HepG2 (cell line): Measurements from ENCODE around the gene SMTNL1. TPM values are rescaled to one million over a fixed set of nuclear protein-coding genes. Genes with fewer than 3 reads are reported as not detected.
A peak's percentile ranks its signal among the peaks of the same experiment; 100 is the strongest.

ENCODE experiments used
- DRAP1 ChIP-seq: IDR thresholded peaks from 2 replicates; pipeline ENCODE4 v1.6.1; 2016; ENCODE audit warnings: missing genetic modification reagents, missing compliant biosample characterization
- FOXA3 ChIP-seq: IDR thresholded peaks from 2 replicates; pipeline ENCODE4 v1.6.1; 2016; ENCODE audit warnings: missing genetic modification reagents, missing compliant biosample characterization
- POLR2AphosphoS2 ChIP-seq: IDR thresholded peaks from 2 replicates; pipeline ENCODE4 v1.6.1; 2011; ENCODE audit warnings: low read depth, low read length, improper control_type of control experiment
- TBL1XR1 ChIP-seq: fragments of 150-350 bp; IDR thresholded peaks from 2 replicates; pipeline ENCODE4 v1.6.1; 2014; ENCODE audit warnings: borderline replicate concordance, low read length; ENCODE audit not compliant: partially characterized antibody
- UBTF ChIP-seq: sonication (generic); formaldehyde crosslinking; IDR thresholded peaks from 2 replicates; pipeline ENCODE4 v1.4.0; 2020; ENCODE audit warnings: mild to moderate bottlenecking, missing genetic modification reagents
- ZFP41 ChIP-seq: sonication (generic); formaldehyde crosslinking; IDR thresholded peaks from 2 replicates; pipeline ENCODE4 v1.4.0; 2020; ENCODE audit warnings: mild to moderate bottlenecking, missing genetic modification reagents, borderline replicate concordance
- ZHX1 ChIP-seq: sonication (generic); formaldehyde crosslinking; IDR thresholded peaks from 2 replicates; pipeline ENCODE4 v1.8.1; 2022; ENCODE audit warnings: low read depth, mild to moderate bottlenecking, missing genetic modification reagents
- ZMYM2 ChIP-seq: sonication (generic); formaldehyde crosslinking; IDR thresholded peaks from 2 replicates; pipeline ENCODE4 v1.8.0; 2022; ENCODE audit warnings: mild to moderate bottlenecking, missing genetic modification reagents
- ZMYM4 ChIP-seq: sonication (generic); formaldehyde crosslinking; IDR thresholded peaks from 2 replicates; pipeline ENCODE4 v1.8.1; 2023; ENCODE audit warnings: mild to moderate bottlenecking, missing genetic modification reagents
- ZNF292 ChIP-seq: sonication (generic); formaldehyde crosslinking; IDR thresholded peaks from 2 replicates; pipeline ENCODE4 v1.8.1; 2022; ENCODE audit warnings: mild to moderate bottlenecking, low read depth, missing genetic modification reagents, borderline replicate concordance
- ZNF407 ChIP-seq: sonication (generic); formaldehyde crosslinking; IDR thresholded peaks from one replicate; pipeline ENCODE4 v1.5.1; 2020; ENCODE audit warnings: mild to moderate bottlenecking, missing genetic modification reagents; ENCODE audit errors: not compliant biosample characterization
- ZNF543 ChIP-seq: sonication (generic); formaldehyde crosslinking; IDR thresholded peaks from 2 replicates; pipeline ENCODE4 v1.4.0; 2020; ENCODE audit warnings: mild to moderate bottlenecking, missing genetic modification reagents
- ZNF629 ChIP-seq: sonication (generic); formaldehyde crosslinking; conservative IDR thresholded peaks from 2 replicates; pipeline ENCODE4 v1.5.0; 2020; ENCODE audit warnings: missing genetic modification reagents
- polyA plus RNA-seq, 8 experiments: library from polyadenylated mRNA; depleted of rRNA in 3 of 8; stranded (reverse) in 7 of 8; unstranded in 1 of 8; fragments of >200 nt; fragmentation: Illumina TruSeq in 4 of 8; extraction: Trizol in 4 of 8; gene quantifications; 2 replicates each; pipeline versions ENCODE4 v1.2.1 to v1.2.3, GENCODE V29; 2011 to 2016; ENCODE audit warnings: low read depth in 4 of 8, missing spikeins in 1 of 8, mixed read lengths in 1 of 8; ENCODE audit not compliant: insufficient read depth in 1 of 8
- total RNA-seq, 5 experiments: library from RNA; depleted of rRNA; stranded (reverse); fragments of >200 nt; fragmentation: Illumina TruSeq; extraction: Trizol; gene quantifications; 2 replicates each; pipeline ENCODE4 v1.2.3, GENCODE V29; 2016; ENCODE audit warnings: low read depth in 1 of 5

SMTNL1 gene
- total and polyA plus RNA-seq, 2 of the 13 experiments (the other 11 are each of a cell fraction or from before 2014, with no cell fraction given), result 0.04 TPM; not detected in 1

- TF ChIP-seq ZHX1 (peak; percentile 57; the same call in 1 of the 2 replicates), ZNF629 (peak; percentile 31; the same call in 1 of the 2 replicates), ZNF543 (CRISPR knock-in tag) (peak; percentile 70; the same call in 1 of the 2 replicates), ZMYM2 (CRISPR knock-in tag) (peak; percentile 86), ZNF407 (peak; percentile 15), TBL1XR1 (peak; percentile 74), ZNF292 (CRISPR knock-in tag) (peak; percentile 72), UBTF (CRISPR knock-in tag) (peak; percentile 63; the same call in 1 of the 2 replicates), POLR2AphosphoS2 (no peak), ZMYM4 (CRISPR knock-in tag) (peak; percentile 56), DRAP1 (CRISPR knock-in tag) (peak; percentile 40; the same call in 1 of the 2 replicates), FOXA3 (CRISPR knock-in tag) (peak; percentile 72), ZFP41 (no peak; the same call in 1 of the 2 replicates)
Observed at GRCh38 chr11:57497303-57498247, 39.8 kb upstream of the SMTNL1 start (continued).
